H1 (cell line): ENCODE results near the gene DNAJB7. TPM values are rescaled to one million over a fixed set of nuclear protein-coding genes. Genes with fewer than 3 reads are reported as not detected.

ENCODE experiments used
- CTCF ChIA-PET: fragments of 300-600 bp; sonication (Branson Sonifier 250); formaldehyde crosslinking; loops from one replicate; lab custom pipeline; 2021; ENCODE audit not compliant: partially characterized antibody; lab: Charles Lee
- POLR2A ChIA-PET: fragments of 300-600 bp; sonication (Branson Sonifier 250); formaldehyde crosslinking; loops from one replicate; lab custom pipeline; 2021; ENCODE audit warnings: inconsistent platforms; ENCODE audit not compliant: partially characterized antibody; lab: Charles Lee
- DNase-seq, 2 experiments: peaks; one replicate each; pipeline versions ENCODE4 v3.0.0 to v3.0.0-alpha.2; 2010 to 2022; ENCODE audit warnings: low spot score in 2 of 2, low read depth in 1 of 2, mixed read lengths in 1 of 2
- FAIRE-seq: peaks from 2 replicates; lab custom pipeline; 2011; peaks lifted over from hg19 to GRCh38; lab: Jason Lieb, UNC
- H2AFZ ChIP-seq: 2 replicates; pipeline ENCODE4 v1.8.1; 2012; ENCODE audit warnings: low read length, inconsistent platforms
- H2AK5ac ChIP-seq: 2 replicates; pipeline ENCODE4 v1.6.1; 2013; ENCODE audit warnings: low read depth, low read length
- H2BK120ac ChIP-seq: replicated peaks from 2 replicates; pipeline ENCODE3; 2013; ENCODE audit warnings: low read depth, low read length, inconsistent platforms
- H2BK12ac ChIP-seq: 2 replicates; pipeline ENCODE4 v1.6.1; 2013; ENCODE audit warnings: low read depth, low read length
- H2BK15ac ChIP-seq: 2 replicates; pipeline ENCODE4 v1.6.1; 2013; ENCODE audit warnings: low read length
- H2BK20ac ChIP-seq: 2 replicates; pipeline ENCODE4 v1.6.1; 2013; ENCODE audit warnings: low read length
- H2BK5ac ChIP-seq: 2 replicates; pipeline ENCODE4 v1.6.1; 2013; ENCODE audit warnings: low read depth, low read length
- H3K14ac ChIP-seq: 2 replicates; pipeline ENCODE4 v1.6.1; 2013; ENCODE audit warnings: inconsistent platforms; ENCODE audit not compliant: insufficient read length
- H3K18ac ChIP-seq: 2 replicates; pipeline ENCODE4 v1.6.1; 2013; ENCODE audit warnings: low read length; ENCODE audit errors: extremely low read depth
- H3K23ac ChIP-seq: 2 replicates; pipeline ENCODE4 v1.6.1; 2013; ENCODE audit warnings: inconsistent platforms; ENCODE audit not compliant: insufficient read length
- H3K23me2 ChIP-seq: 2 replicates; pipeline ENCODE4 v1.6.1; 2013; ENCODE audit warnings: low read depth, low read length
- H3K27ac ChIP-seq: 2 replicates; pipeline ENCODE4 v1.6.1; 2011; ENCODE audit warnings: low read depth, low read length, inconsistent platforms
- H3K27me3 ChIP-seq, 4 experiments: replicated peaks in 1 of 4; 1 replicate in 1 of 4; 2 replicates in 3 of 4; pipeline versions ENCODE4 v1.6.1 to v1.8.1; 2011 to 2013; ENCODE audit warnings: low read length in 3 of 4, mild to moderate bottlenecking in 3 of 4, inconsistent platforms in 2 of 4, mixed read lengths in 2 of 4, moderate library complexity in 1 of 4; ENCODE audit not compliant: control insufficient read depth in 3 of 4, insufficient read depth in 3 of 4; ENCODE audit errors: extremely low read depth in 1 of 4
- H3K36me3 ChIP-seq, 4 experiments: 2 replicates each; pipeline versions ENCODE4 v1.6.1 to v1.8.1; 2011 to 2013; ENCODE audit warnings: mild to moderate bottlenecking in 4 of 4, low read length in 3 of 4, moderate library complexity in 2 of 4, control low read depth in 1 of 4, inconsistent platforms in 1 of 4; ENCODE audit not compliant: insufficient read depth in 4 of 4, control insufficient read depth in 2 of 4
- H3K4ac ChIP-seq: replicated peaks from 2 replicates; pipeline ENCODE3; 2013; ENCODE audit warnings: low read length, low read depth, mixed read lengths, inconsistent platforms; ENCODE audit not compliant: insufficient read length
- H3K4me1 ChIP-seq, 4 experiments: replicated peaks in 1 of 4; 1 replicate in 1 of 4; 2 replicates in 3 of 4; pipeline versions ENCODE4 v1.6.1 to v1.8.1; 2011 to 2013; ENCODE audit warnings: low read length in 3 of 4, inconsistent platforms in 2 of 4, mixed read lengths in 1 of 4; ENCODE audit not compliant: insufficient read depth in 4 of 4, control insufficient read depth in 3 of 4
- H3K4me2 ChIP-seq, 2 experiments: 2 replicates each; pipeline versions ENCODE4 v1.6.1 to v1.8.1; 2011 to 2013; ENCODE audit warnings: low read depth in 2 of 2, low read length in 2 of 2, control low read depth in 1 of 2, inconsistent platforms in 1 of 2, mild to moderate bottlenecking in 1 of 2; ENCODE audit not compliant: insufficient read depth in 1 of 2
- H3K4me3 ChIP-seq, 4 experiments: fragments of 200-600, 300-600 bp in 1 of 4; sonication (generic), shearing (Covaris generic), sonication (Bioruptor Twin) in 1 of 4; 2 replicates each; pipeline versions ENCODE4 v1.5.1 to v1.8.1; 2011 to 2016; ENCODE audit warnings: low read length in 4 of 4, low read depth in 3 of 4, control low read depth in 2 of 4, inconsistent platforms in 2 of 4, mild to moderate bottlenecking in 2 of 4, mixed read lengths in 1 of 4, moderate library complexity in 1 of 4; ENCODE audit not compliant: insufficient read depth in 2 of 4; ENCODE audit errors: extremely low read depth in 1 of 4
- H3K56ac ChIP-seq: replicated peaks from 2 replicates; pipeline ENCODE3; 2013; ENCODE audit warnings: low read depth, mild to moderate bottlenecking, mixed read lengths, low read length, inconsistent platforms; ENCODE audit not compliant: insufficient read length
- H3K79me1 ChIP-seq: 2 replicates; pipeline ENCODE4 v1.6.1; 2013; ENCODE audit warnings: low read depth, low read length, control low read depth
- H3K79me2 ChIP-seq, 2 experiments: 2 replicates each; pipeline versions ENCODE4 v1.6.1 to v1.8.1; 2012 to 2013; ENCODE audit warnings: low read length in 2 of 2, mild to moderate bottlenecking in 2 of 2, inconsistent platforms in 1 of 2; ENCODE audit not compliant: insufficient read depth in 2 of 2, control insufficient read depth in 1 of 2
- H3K9ac ChIP-seq, 4 experiments: replicated peaks in 1 of 4; 1 replicate in 1 of 4; 2 replicates in 3 of 4; pipeline versions ENCODE4 v1.6.1 to v1.8.1; 2011 to 2013; ENCODE audit warnings: low read depth in 3 of 4, low read length in 3 of 4, control low read depth in 2 of 4, mild to moderate bottlenecking in 2 of 4, moderate library complexity in 2 of 4, inconsistent platforms in 1 of 4; ENCODE audit errors: extremely low read depth in 1 of 4
- H3K9me3 ChIP-seq, 2 experiments: 2 replicates each; pipeline versions ENCODE4 v1.6.1 to v1.8.1; 2012 to 2013; ENCODE audit warnings: mild to moderate bottlenecking in 2 of 2, moderate library complexity in 2 of 2, control low read depth in 1 of 2, inconsistent platforms in 1 of 2, low read depth in 1 of 2, low read length in 1 of 2, mixed read lengths in 1 of 2; ENCODE audit not compliant: insufficient read depth in 2 of 2
- H4K20me1 ChIP-seq, 2 experiments: replicated peaks in 1 of 2; 2 replicates each; pipeline versions ENCODE3 to v1.8.1; 2011 to 2013; ENCODE audit warnings: inconsistent platforms in 2 of 2, low read length in 2 of 2, mild to moderate bottlenecking in 1 of 2; ENCODE audit not compliant: insufficient read depth in 2 of 2, control insufficient read depth in 1 of 2
- H4K5ac ChIP-seq: 2 replicates; pipeline ENCODE4 v1.6.1; 2013; ENCODE audit warnings: low read length, low read depth, mixed read lengths, inconsistent platforms; ENCODE audit not compliant: insufficient read length
- H4K8ac ChIP-seq: 2 replicates; pipeline ENCODE4 v1.8.0; 2013; ENCODE audit warnings: mild to moderate bottlenecking, moderate library complexity, low read length, inconsistent platforms; ENCODE audit not compliant: insufficient read depth; ENCODE audit errors: extremely low read depth
- H4K91ac ChIP-seq: replicated peaks from 2 replicates; pipeline ENCODE3; 2013; ENCODE audit warnings: low read length, mixed read lengths, inconsistent platforms; ENCODE audit not compliant: insufficient read length
- MAFK ChIP-seq: IDR thresholded peaks from 2 replicates; pipeline ENCODE4 v1.6.1; 2012; ENCODE audit warnings: low read depth, mild to moderate bottlenecking, improper control_type of control experiment, low read length
- SP2 ChIP-seq: IDR thresholded peaks from 2 replicates; pipeline ENCODE4 v1.6.1; 2012; ENCODE audit warnings: mild to moderate bottlenecking, low read length, inconsistent platforms
- whole genome bisulfite sequencing, 2 experiments: shearing (Covaris generic) in 1 of 2; methylation state at CpG; one replicate each; pipeline versions ENCODE4 v1.1.6 to v1.1.7; 2013 to 2015; ENCODE audit warnings: low lambda C conversion rate in 2 of 2, mixed read lengths in 2 of 2, inconsistent platforms in 1 of 2, low coverage in 1 of 2, missing lambda C conversion rate in 1 of 2; ENCODE audit not compliant: insufficient replicate concordance in 2 of 2, insufficient coverage in 1 of 2, insufficient read length in 1 of 2; ENCODE audit errors: extremely low coverage in 1 of 2, missing lambda C conversion rate in 1 of 2; 5-methylcytosine and 5-hydroxymethylcytosine counted together
- polyA plus RNA-seq, 7 experiments: library from polyadenylated mRNA; depleted of rRNA in 3 of 7; stranded (reverse) in 5 of 7; unstranded in 2 of 7; fragments of >200 nt in 5 of 7; fragments of 200-250 nt in 2 of 7; gene quantifications; 1 replicate in 5 of 7; 2 replicates in 1 of 7; 4 replicates in 1 of 7; pipeline versions ENCODE4 v1.2.1 to v1.2.3, GENCODE V29; 2011 to 2013; ENCODE audit warnings: missing spikeins in 2 of 7, mixed read lengths in 2 of 7
- total RNA-seq: library from RNA; stranded (reverse); fragmentation: NEBNext Ultra II Directional; extraction: Animal tissue kit (Norgen Biotek cat#: 25700); gene quantifications from 2 replicates; pipeline ENCODE4 v1.2.1, GENCODE V29; 2021

Gene DNAJB7
- total and polyA plus RNA-seq, 2 of the 8 experiments (the other 6 are each of a cell fraction or from before 2014, with no cell fraction given), result not detected

- no peak overlapping the region for H3K4me2 ChIP-seq
- H4K20me1 ChIP-seq, result peaks cover 0 to 11% of the 10 kb centered on the region in 2 experiments
- POLR2A ChIA-PET, result interaction anchor here (1.0 to 1.3 kb wide), 3 partner anchors 21 to 26 kb away, joined by 3 to 6 read pairs (median 3); partner anchors contain the start of gene XPNPEP3
- no peak overlapping the region for H3K4ac ChIP-seq
- CTCF ChIA-PET, result interaction anchor here (0.6 kb wide), 1 partner anchor 46 kb away, joined by 3 read pairs; no protein-coding TSS in a partner anchor
- H3K14ac ChIP-seq, result no peak overlapping the region
- peaks cover 13 to 84% (median 44%) of the 10 kb centered on the region in 4 experiments for H3K36me3 ChIP-seq
- H3K79me1 ChIP-seq, result no peaks in the 10 kb centered on the region
- H3K56ac ChIP-seq, result no peak overlapping the region
- no peak overlapping the region for H3K4me3 ChIP-seq
- H3K27me3 ChIP-seq, result no peaks in the 10 kb centered on the region
- 95% methylated on average over 3 of the region's 3 CpGs; no CpG with 5 or more reads in 1 of the 2 experiments for WGBS, 2 experiments
- no peak overlapping the region for H2AFZ ChIP-seq
- no peak overlapping the region for H2BK15ac ChIP-seq
- no peak overlapping the region for H3K9ac ChIP-seq
- no peaks in the 10 kb centered on the region for H3K4me1 ChIP-seq
- peaks cover 0 to 22% of the 10 kb centered on the region in 2 experiments; a peak in 2 of 4 replicates for H3K79me2 ChIP-seq
- no peak overlapping the region for H2BK5ac ChIP-seq
- H3K9me3 ChIP-seq, result no peaks in the 10 kb centered on the region
- no peak overlapping the region for H2AK5ac ChIP-seq
- no peak overlapping the region for H2BK120ac ChIP-seq
- H4K8ac ChIP-seq, result no peak overlapping the region
- no peak overlapping the region for H3K23ac ChIP-seq
- no peak overlapping the region for H2BK20ac ChIP-seq
- H4K5ac ChIP-seq, result no peak overlapping the region
- no peak for DNase-seq
- no peak overlapping the region for H3K27ac ChIP-seq
- H3K23me2 ChIP-seq, result no peaks in the 10 kb centered on the region
- TF ChIP-seq SP2 (no peak), MAFK (peak; percentile 7; the same call in 1 of the 2 replicates)
- H2BK12ac ChIP-seq, result no peak overlapping the region
- no peak overlapping the region for H3K18ac ChIP-seq
- no peak for FAIRE-seq
- H4K91ac ChIP-seq, result no peak overlapping the region
Observed at GRCh38 chr22:40834619-40835018, 27.3 kb downstream of the DNAJB7 start.
